ENCODE measurements around the gene MYOZ1.
"Not testable (repeated sequence)": the region's sequence is repeated elsewhere in the genome, so short reads cannot be mapped to it uniquely, and the experiment has no call there.

Gene MYOZ1

GRCh38 chr10:73625004-73625883, 16.0 kb downstream of the MYOZ1 start:
- WGBS (ENCODE audit: extremely low coverage, insufficient coverage, insufficient read length) = no CpG with 5 or more reads among the region's 46 CpGs
- H3K9ac ChIP-seq (ENCODE audit: low read length) = peak overlapping the region; percentile 86
- H4K12ac ChIP-seq (ENCODE audit: low read depth, low read length) = no peak overlapping the region
- H3K14ac ChIP-seq (ENCODE audit: low read length) = peak overlapping the region; percentile 10
- H3K4ac ChIP-seq (ENCODE audit: low read depth, low read length) = peak overlapping the region; percentile 7
- H4K8ac ChIP-seq (ENCODE audit: low read depth, low read length) = peak overlapping the region; percentile 55
- H2AFZ ChIP-seq (ENCODE audit: insufficient read depth, low read length, poor library complexity) = peak overlapping the region; percentile 24
- DNase-seq = peak; percentile 29 to 61
- H3K27me3 ChIP-seq (ENCODE audit: insufficient read depth, low read length) = no peaks in the 10 kb centered on the region
- no peak overlapping the region for H3K23ac ChIP-seq (ENCODE audit: low read length)
- H2BK5ac ChIP-seq (ENCODE audit: low read depth, low read length, poor library complexity) = peak overlapping the region; percentile 4
- H3K4me2 ChIP-seq (ENCODE audit: low read length) = peak overlapping the region; percentile 88
- no peaks in the 10 kb centered on the region for H3K36me3 ChIP-seq (ENCODE audit: control insufficient read depth in 1 of 2, insufficient read depth in 2 of 2, low read length in 2 of 2)
- H3K18ac ChIP-seq (ENCODE audit: low read length) = peak overlapping the region; percentile 17
- peaks cover 11% of the 10 kb centered on the region for H3K79me1 ChIP-seq (ENCODE audit: low read length)
- H3K4me1 ChIP-seq (ENCODE audit: control insufficient read depth in 1 of 2, insufficient read depth in 2 of 2, low read length in 2 of 2) = peaks cover 0 to 3% of the 10 kb centered on the region in 2 experiments
- peak overlapping the region; percentile 28 for H3K27ac ChIP-seq (ENCODE audit: low read depth, low read length)
- no peaks in the 10 kb centered on the region for H3K9me3 ChIP-seq (ENCODE audit: insufficient read depth, low read depth, low read length)
- H2AK5ac ChIP-seq (ENCODE audit: low read length) = no peak overlapping the region
- H4K91ac ChIP-seq (ENCODE audit: low read depth, low read length) = peak overlapping the region; percentile 33
- no peak overlapping the region for H2BK12ac ChIP-seq (ENCODE audit: low read length)
- H3K4me3 ChIP-seq (ENCODE audit: low read depth, low read length) = peak overlapping the region; percentile 94
- H2BK120ac ChIP-seq (ENCODE audit: insufficient read depth, low read length, poor library complexity) = peak overlapping the region; percentile 0
- peaks cover 7% of the 10 kb centered on the region for H3K79me2 ChIP-seq (ENCODE audit: control insufficient read depth, insufficient read depth, low read length, poor library complexity)

- WGBS (ENCODE audit: extremely low coverage, insufficient coverage, insufficient read length) = no CpG with 5 or more reads among the region's 4 CpGs
- H3K4me1 ChIP-seq (ENCODE audit: control insufficient read depth in 1 of 2, insufficient read depth in 2 of 2, low read length in 2 of 2) = peaks cover 0 to 3% of the 10 kb centered on the region in 2 experiments
Observed at GRCh38 chr10:73623056-73623455, 18.2 kb downstream of the MYOZ1 start.

GRCh38 chr10:73620974-73621373, 20.3 kb downstream of the MYOZ1 start:
- not testable (repeated sequence) for H3K36me3 ChIP-seq (ENCODE audit: control insufficient read depth in 1 of 2, insufficient read depth in 2 of 2, low read length in 2 of 2)

More at GRCh38 chr10:73623056-73623455, 18.2 kb downstream of the MYOZ1 start:
- peaks cover 7% of the 10 kb centered on the region for H3K79me2 ChIP-seq (ENCODE audit: control insufficient read depth, insufficient read depth, low read length, poor library complexity)
- no peak overlapping the region for H3K23ac ChIP-seq (ENCODE audit: low read length)
- H3K9ac ChIP-seq (ENCODE audit: low read length) = no peak overlapping the region
- no peak overlapping the region for H3K4me3 ChIP-seq (ENCODE audit: low read depth, low read length)
- H2BK5ac ChIP-seq (ENCODE audit: low read depth, low read length, poor library complexity) = no peak overlapping the region
- no peak overlapping the region for H3K4ac ChIP-seq (ENCODE audit: low read depth, low read length)
- H4K91ac ChIP-seq (ENCODE audit: low read depth, low read length) = no peak overlapping the region
- peaks cover 11% of the 10 kb centered on the region for H3K79me1 ChIP-seq (ENCODE audit: low read length)
- H4K12ac ChIP-seq (ENCODE audit: low read depth, low read length) = no peak overlapping the region
- no peak overlapping the region for H2BK120ac ChIP-seq (ENCODE audit: insufficient read depth, low read length, poor library complexity)
- no peak overlapping the region for H3K14ac ChIP-seq (ENCODE audit: low read length)
- H3K9me3 ChIP-seq (ENCODE audit: insufficient read depth, low read depth, low read length) = no peaks in the 10 kb centered on the region
- no peak overlapping the region for H2AFZ ChIP-seq (ENCODE audit: insufficient read depth, low read length, poor library complexity)
- no peak overlapping the region for H2AK5ac ChIP-seq (ENCODE audit: low read length)
- no peak for DNase-seq
- H3K18ac ChIP-seq (ENCODE audit: low read length) = no peak overlapping the region
- no peak overlapping the region for H2BK12ac ChIP-seq (ENCODE audit: low read length)
- no peak overlapping the region for H3K27ac ChIP-seq (ENCODE audit: low read depth, low read length)
- no peaks in the 10 kb centered on the region for H3K27me3 ChIP-seq (ENCODE audit: insufficient read depth, low read length)
- no peaks in the 10 kb centered on the region for H3K36me3 ChIP-seq (ENCODE audit: control insufficient read depth in 1 of 2, insufficient read depth in 2 of 2, low read length in 2 of 2)
- H3K4me2 ChIP-seq (ENCODE audit: low read length) = no peak overlapping the region
- no peak overlapping the region for H4K8ac ChIP-seq (ENCODE audit: low read depth, low read length)

GRCh38 chr10:73617143-73617542, 24.1 kb downstream of the MYOZ1 start:
- H4K91ac ChIP-seq (ENCODE audit: low read depth, low read length); H3K9ac ChIP-seq (ENCODE audit: low read length); H2BK5ac ChIP-seq (ENCODE audit: low read depth, low read length, poor library complexity); H3K9me3 ChIP-seq (ENCODE audit: insufficient read depth, low read depth, low read length); H3K36me3 ChIP-seq (ENCODE audit: control insufficient read depth in 1 of 2, insufficient read depth in 2 of 2, low read length in 2 of 2); H3K79me2 ChIP-seq (ENCODE audit: control insufficient read depth, insufficient read depth, low read length, poor library complexity); H3K4me3 ChIP-seq (ENCODE audit: low read depth, low read length); H2BK120ac ChIP-seq (ENCODE audit: insufficient read depth, low read length, poor library complexity); H4K12ac ChIP-seq (ENCODE audit: low read depth, low read length); H3K4ac ChIP-seq (ENCODE audit: low read depth, low read length); H2BK12ac ChIP-seq (ENCODE audit: low read length); H2AK5ac ChIP-seq (ENCODE audit: low read length); H3K18ac ChIP-seq (ENCODE audit: low read length); H3K14ac ChIP-seq (ENCODE audit: low read length); H4K8ac ChIP-seq (ENCODE audit: low read depth, low read length); H3K4me1 ChIP-seq (ENCODE audit: control insufficient read depth in 1 of 2, insufficient read depth in 2 of 2, low read length in 2 of 2); H3K4me2 ChIP-seq (ENCODE audit: low read length); H3K27ac ChIP-seq (ENCODE audit: low read depth, low read length); H2AFZ ChIP-seq (ENCODE audit: insufficient read depth, low read length, poor library complexity); H3K27me3 ChIP-seq (ENCODE audit: insufficient read depth, low read length); DNase-seq; H3K23ac ChIP-seq (ENCODE audit: low read length); H3K79me1 ChIP-seq (ENCODE audit: low read length): not testable (repeated sequence)
- WGBS (ENCODE audit: extremely low coverage, insufficient coverage, insufficient read length) = no CpG with 5 or more reads among the region's 8 CpGs

More at GRCh38 chr10:73620974-73621373, 20.3 kb downstream of the MYOZ1 start:
- H4K91ac ChIP-seq (ENCODE audit: low read depth, low read length); H4K12ac ChIP-seq (ENCODE audit: low read depth, low read length); H3K27ac ChIP-seq (ENCODE audit: low read depth, low read length); H3K4me3 ChIP-seq (ENCODE audit: low read depth, low read length); H3K79me2 ChIP-seq (ENCODE audit: control insufficient read depth, insufficient read depth, low read length, poor library complexity); H3K9me3 ChIP-seq (ENCODE audit: insufficient read depth, low read depth, low read length); H2AK5ac ChIP-seq (ENCODE audit: low read length); H3K18ac ChIP-seq (ENCODE audit: low read length); H3K4ac ChIP-seq (ENCODE audit: low read depth, low read length); H3K79me1 ChIP-seq (ENCODE audit: low read length); H3K4me1 ChIP-seq (ENCODE audit: control insufficient read depth in 1 of 2, insufficient read depth in 2 of 2, low read length in 2 of 2); H2BK12ac ChIP-seq (ENCODE audit: low read length); H3K14ac ChIP-seq (ENCODE audit: low read length); H4K8ac ChIP-seq (ENCODE audit: low read depth, low read length); H2AFZ ChIP-seq (ENCODE audit: insufficient read depth, low read length, poor library complexity); DNase-seq; H3K23ac ChIP-seq (ENCODE audit: low read length); H2BK5ac ChIP-seq (ENCODE audit: low read depth, low read length, poor library complexity); H3K4me2 ChIP-seq (ENCODE audit: low read length); H3K27me3 ChIP-seq (ENCODE audit: insufficient read depth, low read length); H3K9ac ChIP-seq (ENCODE audit: low read length); H2BK120ac ChIP-seq (ENCODE audit: insufficient read depth, low read length, poor library complexity): not testable (repeated sequence)
- WGBS (ENCODE audit: extremely low coverage, insufficient coverage, insufficient read length) = no CpG with 5 or more reads among the region's 12 CpGs

All from trophoblast cell (in vitro differentiated cells and primary cell).